Liver (tissue), 9 donors: ENCODE data around the gene ZNF142. TPM values are rescaled to one million over a fixed set of nuclear protein-coding genes. Genes with fewer than 3 reads are reported as not detected.

ENCODE experiments used
- DNase-seq: peaks from one replicate; pipeline ENCODE4 v3.0.0-alpha.2; 2017; ENCODE audit warnings: low spot score
- H3K27ac ChIP-seq, 2 donors: one replicate each; pipeline ENCODE4 v1.7.0; 2013; ENCODE audit warnings: inconsistent platforms in 2 of 2, low read length in 2 of 2, control low read depth in 1 of 2, low read depth in 1 of 2, mild to moderate bottlenecking in 1 of 2
- H3K27me3 ChIP-seq, 4 donors: one replicate each; pipeline versions ENCODE4 v1.6.1 to v1.7.0; 2013; ENCODE audit warnings: low read length in 3 of 4, inconsistent platforms in 1 of 4, mild to moderate bottlenecking in 1 of 4, moderate library complexity in 1 of 4; ENCODE audit not compliant: control insufficient read depth in 4 of 4, insufficient read depth in 4 of 4
- H3K36me3 ChIP-seq, 4 donors: one replicate each; pipeline versions ENCODE4 v1.6.1 to v1.7.0; 2013; ENCODE audit warnings: low read length in 3 of 4, mild to moderate bottlenecking in 3 of 4, low read depth in 1 of 4, moderate library complexity in 1 of 4; ENCODE audit not compliant: control insufficient read depth in 4 of 4, insufficient read depth in 3 of 4
- H3K4me1 ChIP-seq, 4 donors: one replicate each; pipeline versions ENCODE4 v1.6.1 to v1.7.0; 2013; ENCODE audit warnings: low read length in 3 of 4, mild to moderate bottlenecking in 3 of 4, moderate library complexity in 1 of 4; ENCODE audit not compliant: control insufficient read depth in 4 of 4, insufficient read depth in 4 of 4
- H3K4me3 ChIP-seq, 3 donors: one replicate each; pipeline versions ENCODE4 v1.6.1 to v1.7.0; 2013; ENCODE audit warnings: low read length in 3 of 3, control low read depth in 1 of 3, low read depth in 1 of 3, mild to moderate bottlenecking in 1 of 3
- H3K9ac ChIP-seq, 2 donors: one replicate each; pipeline ENCODE4 v1.7.0; 2013; ENCODE audit warnings: low read length in 2 of 2, mild to moderate bottlenecking in 2 of 2, moderate library complexity in 2 of 2, control low read depth in 1 of 2, low read depth in 1 of 2
- H3K9me3 ChIP-seq, 4 donors: one replicate each; pipeline versions ENCODE4 v1.6.1 to v1.7.0; 2013; ENCODE audit warnings: low read length in 3 of 4; ENCODE audit not compliant: control insufficient read depth in 4 of 4
- ATF3 ChIP-seq: IDR thresholded peaks from 2 replicates; pipeline ENCODE4 v1.6.1; 2016; ENCODE audit warnings: antibody characterized with exemption
- EGR1 ChIP-seq, 2 donors: IDR thresholded peaks; 2 replicates each; pipeline ENCODE4 v1.6.1; 2016 to 2018; ENCODE audit warnings: antibody characterized with exemption in 2 of 2, low read depth in 2 of 2
- FOXA1 ChIP-seq: IDR thresholded peaks from 2 replicates; pipeline ENCODE4 v1.6.1; 2016; ENCODE audit warnings: antibody characterized with exemption
- FOXA2 ChIP-seq: IDR thresholded peaks from 2 replicates; pipeline ENCODE4 v1.6.1; 2016; ENCODE audit warnings: antibody characterized with exemption
- GABPA ChIP-seq, 2 donors: IDR thresholded peaks in 1 of 2; conservative IDR thresholded peaks in 1 of 2; 2 replicates each; pipeline ENCODE4 v1.6.1; 2016; ENCODE audit warnings: antibody characterized with exemption in 2 of 2, mild to moderate bottlenecking in 1 of 2, moderate library complexity in 1 of 2
- HNF4A ChIP-seq, 2 donors: conservative IDR thresholded peaks; 2 replicates each; pipeline ENCODE4 v1.6.1; 2016; ENCODE audit warnings: antibody characterized with exemption in 2 of 2, mild to moderate bottlenecking in 2 of 2
- HNF4G ChIP-seq: IDR thresholded peaks from 2 replicates; pipeline ENCODE4 v1.6.1; 2016; ENCODE audit warnings: antibody characterized with exemption
- JUND ChIP-seq, 2 donors: IDR thresholded peaks; 2 replicates each; pipeline ENCODE4 v1.6.1; 2016; ENCODE audit warnings: antibody characterized with exemption in 2 of 2
- NR2F2 ChIP-seq: IDR thresholded peaks from 2 replicates; pipeline ENCODE4 v1.6.1; 2016; ENCODE audit warnings: antibody characterized with exemption
- RAD21 ChIP-seq, 2 donors: IDR thresholded peaks; 2 replicates each; pipeline ENCODE4 v1.6.1; 2016; ENCODE audit warnings: antibody characterized with exemption in 2 of 2, mild to moderate bottlenecking in 2 of 2
- REST ChIP-seq: IDR thresholded peaks from 2 replicates; pipeline ENCODE4 v1.6.1; 2016; ENCODE audit warnings: antibody characterized with exemption, mild to moderate bottlenecking
- RXRA ChIP-seq, 2 donors: IDR thresholded peaks; 2 replicates each; pipeline ENCODE4 v1.6.1; 2017 to 2018; ENCODE audit warnings: antibody characterized with exemption in 2 of 2, mild to moderate bottlenecking in 1 of 2
- SP1 ChIP-seq: IDR thresholded peaks from 2 replicates; pipeline ENCODE4 v1.6.1; 2018; ENCODE audit warnings: antibody characterized with exemption, mild to moderate bottlenecking
- TAF1 ChIP-seq: conservative IDR thresholded peaks from 2 replicates; pipeline ENCODE4 v1.6.1; 2016; ENCODE audit warnings: antibody characterized with exemption, mild to moderate bottlenecking
- YY1 ChIP-seq: IDR thresholded peaks from 2 replicates; pipeline ENCODE4 v1.6.1; 2016; ENCODE audit warnings: antibody characterized with exemption, mild to moderate bottlenecking
- WGBS: extraction: QIAGEN DNeasy Blood & Tissue Kit; methylation state at CpG from one replicate; pipeline ENCODE4 v1.1.7; 2013; 5-methylcytosine and 5-hydroxymethylcytosine counted together
- polyA plus RNA-seq, 2 donors: library from polyadenylated mRNA; stranded (reverse) in 1 of 2; unstranded in 1 of 2; fragments of 200-250 nt in 1 of 2; fragments of >200 nt in 1 of 2; fragmentation: Nextera tagmentation in 1 of 2; extraction: Ambion mirVana in 1 of 2; gene quantifications; one replicate each; pipeline versions ENCODE4 v1.2.1 to v1.2.3, GENCODE V29; 2013 to 2015
- total RNA-seq, 2 donors: library from RNA; depleted of rRNA; stranded (reverse); fragments of >200 nt; gene quantifications; one replicate each; pipeline ENCODE4 v1.2.3, GENCODE V29; 2014
- TF ChIP-seq, protein P1 (sequence below): fragments of 150-350 bp; IDR thresholded peaks from 2 replicates; pipeline ENCODE4 v1.5.1; 2017; ENCODE audit warnings: improper control_type of control experiment, low read depth, low read length; ENCODE audit not compliant: missing input control
- TF ChIP-seq, protein P2 (sequence below): IDR thresholded peaks from 2 replicates; pipeline ENCODE4 v1.6.1; 2016; ENCODE audit warnings: antibody characterized with exemption
- donor health status: healthy.
- donor health status: healthy.
- donor health status: healthy.
- donor health status: healthy.
- donor health status: healthy.

ZNF142 gene
- total and polyA plus RNA-seq, 4 donors, result 2.2 to 7.4 (median 4.8) TPM

- Histone ChIP-seq H3K9ac (no peak overlapping the region), H3K27ac (no peak overlapping the region), H3K9me3 (no peaks in the 10 kb centered on the region), H3K36me3 (peaks cover 2 to 54% (median 19%) of the 10 kb centered on the region in 4 donors), H3K4me3 (no peak overlapping the region), H3K27me3 (no peaks in the 10 kb centered on the region), H3K4me1 (no peaks in the 10 kb centered on the region)
- 98% methylated on average over 3 of the region's 3 CpGs for WGBS
- TF ChIP-seq RAD21 (IDR thresholded peaks at IDR 0.05) (no peak), FOXA1 (no peak), REST (no peak), NR2F2 (no peak), ATF3 (no peak), RXRA (IDR thresholded peaks at IDR 0.05) (no peak), HNF4G (no peak), JUND (IDR thresholded peaks at IDR 0.05) (no peak), SP1 (no peak), EGR1 (IDR thresholded peaks at IDR 0.05; ENCODE audit: low read depth in 2 of 2) (no peak), YY1 (no peak), TAF1 (no peak), FOXA2 (no peak)
- TF ChIP-seq, protein P1, sequence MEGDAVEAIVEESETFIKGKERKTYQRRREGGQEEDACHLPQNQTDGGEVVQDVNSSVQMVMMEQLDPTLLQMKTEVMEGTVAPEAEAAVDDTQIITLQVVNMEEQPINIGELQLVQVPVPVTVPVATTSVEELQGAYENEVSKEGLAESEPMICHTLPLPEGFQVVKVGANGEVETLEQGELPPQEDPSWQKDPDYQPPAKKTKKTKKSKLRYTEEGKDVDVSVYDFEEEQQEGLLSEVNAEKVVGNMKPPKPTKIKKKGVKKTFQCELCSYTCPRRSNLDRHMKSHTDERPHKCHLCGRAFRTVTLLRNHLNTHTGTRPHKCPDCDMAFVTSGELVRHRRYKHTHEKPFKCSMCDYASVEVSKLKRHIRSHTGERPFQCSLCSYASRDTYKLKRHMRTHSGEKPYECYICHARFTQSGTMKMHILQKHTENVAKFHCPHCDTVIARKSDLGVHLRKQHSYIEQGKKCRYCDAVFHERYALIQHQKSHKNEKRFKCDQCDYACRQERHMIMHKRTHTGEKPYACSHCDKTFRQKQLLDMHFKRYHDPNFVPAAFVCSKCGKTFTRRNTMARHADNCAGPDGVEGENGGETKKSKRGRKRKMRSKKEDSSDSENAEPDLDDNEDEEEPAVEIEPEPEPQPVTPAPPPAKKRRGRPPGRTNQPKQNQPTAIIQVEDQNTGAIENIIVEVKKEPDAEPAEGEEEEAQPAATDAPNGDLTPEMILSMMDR, result no peak
- TF ChIP-seq, protein P2, sequence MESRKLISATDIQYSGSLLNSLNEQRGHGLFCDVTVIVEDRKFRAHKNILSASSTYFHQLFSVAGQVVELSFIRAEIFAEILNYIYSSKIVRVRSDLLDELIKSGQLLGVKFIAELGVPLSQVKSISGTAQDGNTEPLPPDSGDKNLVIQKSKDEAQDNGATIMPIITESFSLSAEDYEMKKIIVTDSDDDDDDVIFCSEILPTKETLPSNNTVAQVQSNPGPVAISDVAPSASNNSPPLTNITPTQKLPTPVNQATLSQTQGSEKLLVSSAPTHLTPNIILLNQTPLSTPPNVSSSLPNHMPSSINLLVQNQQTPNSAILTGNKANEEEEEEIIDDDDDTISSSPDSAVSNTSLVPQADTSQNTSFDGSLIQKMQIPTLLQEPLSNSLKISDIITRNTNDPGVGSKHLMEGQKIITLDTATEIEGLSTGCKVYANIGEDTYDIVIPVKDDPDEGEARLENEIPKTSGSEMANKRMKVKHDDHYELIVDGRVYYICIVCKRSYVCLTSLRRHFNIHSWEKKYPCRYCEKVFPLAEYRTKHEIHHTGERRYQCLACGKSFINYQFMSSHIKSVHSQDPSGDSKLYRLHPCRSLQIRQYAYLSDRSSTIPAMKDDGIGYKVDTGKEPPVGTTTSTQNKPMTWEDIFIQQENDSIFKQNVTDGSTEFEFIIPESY, result no peak
- no peak for DNase-seq
Measured at GRCh38 chr2:218694405-218695145, 35.2 kb upstream of the ZNF142 start.

DNA sequence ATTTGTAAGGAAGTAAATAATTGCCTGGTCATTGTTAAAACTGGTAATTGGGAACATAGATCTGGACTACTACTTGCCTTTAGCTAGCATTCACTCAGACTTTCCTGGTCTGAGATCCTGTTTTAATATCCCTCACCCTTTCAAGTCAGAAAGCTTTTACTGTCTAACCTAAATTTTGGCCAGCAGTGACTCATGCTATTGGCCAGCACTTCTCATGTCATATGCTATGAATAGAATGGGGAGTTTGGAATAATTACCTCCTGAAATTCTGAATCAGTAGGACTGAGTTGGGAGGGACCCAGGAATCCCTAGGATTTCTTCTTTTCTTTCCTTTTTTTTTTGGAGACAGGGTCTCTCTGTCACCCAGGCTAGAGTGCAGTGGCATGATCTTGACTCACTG is 31.8 kb upstream of the ZNF142 start:
- no peak for DNase-seq
- H3K27ac ChIP-seq, result no peak overlapping the region
- no peak overlapping the region for H3K4me3 ChIP-seq
- H3K4me1 ChIP-seq, result peaks cover 0 to 2% (median 0%) of the 10 kb centered on the region in 4 donors
- H3K9me3 ChIP-seq, result no peaks in the 10 kb centered on the region
- H3K27me3 ChIP-seq, result no peaks in the 10 kb centered on the region
- peaks cover 2 to 34% (median 19%) of the 10 kb centered on the region in 4 donors for H3K36me3 ChIP-seq
- no peak overlapping the region for H3K9ac ChIP-seq
- TF ChIP-seq REST (no peak), GABPA (IDR thresholded peaks at IDR 0.05 in 1 of 2, conservative IDR thresholded peaks at IDR 0.05 in 1 of 2) (no peak), HNF4G (no peak), RAD21 (IDR thresholded peaks at IDR 0.05) (no peak), HNF4A (conservative IDR thresholded peaks at IDR 0.05) (no peak), SP1 (no peak), EGR1 (IDR thresholded peaks at IDR 0.05; ENCODE audit: low read depth in 2 of 2) (no peak), RXRA (IDR thresholded peaks at IDR 0.05) (no peak), TAF1 (no peak), YY1 (no peak), FOXA2 (no peak)
- TF ChIP-seq, protein P2, result no peak
